Suprapubic skin (tissue), 4 donors: ENCODE measurements around the gene ANXA2.

Experiments used
- EP300 ChIP-seq: sonication (generic); formaldehyde crosslinking; IDR thresholded peaks from one replicate; pipeline ENCODE4 v1.6.1; 2017; ENCODE audit warnings: antibody characterized with exemption
- POLR2A ChIP-seq, 2 donors: fragments of 450-650 bp; IDR thresholded peaks; one replicate each; pipeline ENCODE4 v1.6.1; 2017; ENCODE audit warnings: antibody characterized with exemption in 2 of 2, mild to moderate bottlenecking in 2 of 2, moderate library complexity in 2 of 2
- POLR2AphosphoS5 ChIP-seq, 3 donors: sonication (generic); formaldehyde crosslinking; IDR thresholded peaks; one replicate each; pipeline ENCODE4 v1.6.1; 2017; ENCODE audit warnings: antibody characterized with exemption in 3 of 3
- TF ChIP-seq, protein P1 (sequence below), 2 donors: fragments of 200-600 bp in 1 of 2; fragments of 450-650 bp in 1 of 2; sonication (generic) in 1 of 2; IDR thresholded peaks; one replicate each; pipeline ENCODE4 v1.5.1; 2016 to 2019; ENCODE audit warnings: antibody characterized with exemption in 2 of 2, mild to moderate bottlenecking in 1 of 2, moderate library complexity in 1 of 2

- TF ChIP-seq, protein P1, sequence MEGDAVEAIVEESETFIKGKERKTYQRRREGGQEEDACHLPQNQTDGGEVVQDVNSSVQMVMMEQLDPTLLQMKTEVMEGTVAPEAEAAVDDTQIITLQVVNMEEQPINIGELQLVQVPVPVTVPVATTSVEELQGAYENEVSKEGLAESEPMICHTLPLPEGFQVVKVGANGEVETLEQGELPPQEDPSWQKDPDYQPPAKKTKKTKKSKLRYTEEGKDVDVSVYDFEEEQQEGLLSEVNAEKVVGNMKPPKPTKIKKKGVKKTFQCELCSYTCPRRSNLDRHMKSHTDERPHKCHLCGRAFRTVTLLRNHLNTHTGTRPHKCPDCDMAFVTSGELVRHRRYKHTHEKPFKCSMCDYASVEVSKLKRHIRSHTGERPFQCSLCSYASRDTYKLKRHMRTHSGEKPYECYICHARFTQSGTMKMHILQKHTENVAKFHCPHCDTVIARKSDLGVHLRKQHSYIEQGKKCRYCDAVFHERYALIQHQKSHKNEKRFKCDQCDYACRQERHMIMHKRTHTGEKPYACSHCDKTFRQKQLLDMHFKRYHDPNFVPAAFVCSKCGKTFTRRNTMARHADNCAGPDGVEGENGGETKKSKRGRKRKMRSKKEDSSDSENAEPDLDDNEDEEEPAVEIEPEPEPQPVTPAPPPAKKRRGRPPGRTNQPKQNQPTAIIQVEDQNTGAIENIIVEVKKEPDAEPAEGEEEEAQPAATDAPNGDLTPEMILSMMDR (IDR thresholded peaks at IDR 0.05), result no peak
- TF ChIP-seq POLR2A (IDR thresholded peaks at IDR 0.05) (no peak), POLR2AphosphoS5 (IDR thresholded peaks at IDR 0.05) (no peak), EP300 (no peak)
These were observed 80.8 kb downstream of the ANXA2 start for GRCh38 chr15:60316961-60317360.
